ENCODE results near the gene TTLL3. TPM values are rescaled to one million over a fixed set of nuclear protein-coding genes. Genes with fewer than 3 reads are reported as not detected.
"Not testable (repeated sequence)": the region's sequence is repeated elsewhere in the genome, so short reads cannot be mapped to it uniquely, and the experiment has no call there.

The TTLL3 gene
- total and polyA plus RNA-seq, 12 donors, result 6.7 to 35.0 (median 13.7) TPM

DNA sequence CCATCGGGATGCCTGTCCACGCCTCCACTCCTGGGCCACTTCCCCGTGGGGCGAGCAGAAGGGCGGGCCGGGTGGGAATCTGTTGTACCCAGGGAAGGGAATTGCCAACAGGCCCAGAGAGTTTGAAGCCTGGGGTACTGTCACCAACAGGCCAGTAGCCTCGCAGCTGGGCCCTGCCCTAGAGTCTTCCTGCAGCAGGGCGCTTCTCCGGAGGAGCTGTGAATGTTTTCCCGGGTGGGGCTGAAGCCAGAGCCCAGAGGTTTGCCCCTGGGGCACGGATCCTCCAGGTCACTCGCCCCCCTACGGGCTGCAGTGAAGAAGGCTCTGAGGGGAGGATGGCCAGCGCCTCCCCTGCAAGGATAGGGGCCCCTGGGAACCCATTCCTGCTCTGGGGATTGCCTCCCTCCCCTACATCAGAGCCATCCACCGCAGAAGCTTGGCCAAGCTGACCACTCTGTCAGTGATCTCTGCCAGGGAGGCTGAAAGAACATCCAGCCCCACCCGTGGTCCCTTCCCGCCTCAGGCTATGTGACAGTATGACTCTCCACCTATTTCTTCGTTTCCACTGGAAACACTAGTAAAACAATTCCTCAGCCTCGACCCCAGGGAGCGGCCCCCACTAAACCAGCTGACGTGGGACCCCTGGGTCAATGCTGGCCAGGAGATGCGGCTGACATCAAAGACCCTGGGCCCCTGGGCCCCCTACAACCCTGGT, 53.2 kb downstream of the TTLL3 start:
- H3K27me3 ChIP-seq, result no peaks in the 10 kb centered on the region
- no peaks in the 10 kb centered on the region for H3K9me3 ChIP-seq
- peak overlapping the region in 9 of 10 donors; percentile 22 to 63 (median 53) for H3K4me3 ChIP-seq
- no peak for DNase-seq
- peak overlapping the region in 5 of 10 donors; percentile 31 to 54 (median 39) for H3K27ac ChIP-seq
- ATAC-seq, result peak in 4 of 8 donors; percentile 6 to 23 (median 12)
- TF ChIP-seq, protein P1, sequence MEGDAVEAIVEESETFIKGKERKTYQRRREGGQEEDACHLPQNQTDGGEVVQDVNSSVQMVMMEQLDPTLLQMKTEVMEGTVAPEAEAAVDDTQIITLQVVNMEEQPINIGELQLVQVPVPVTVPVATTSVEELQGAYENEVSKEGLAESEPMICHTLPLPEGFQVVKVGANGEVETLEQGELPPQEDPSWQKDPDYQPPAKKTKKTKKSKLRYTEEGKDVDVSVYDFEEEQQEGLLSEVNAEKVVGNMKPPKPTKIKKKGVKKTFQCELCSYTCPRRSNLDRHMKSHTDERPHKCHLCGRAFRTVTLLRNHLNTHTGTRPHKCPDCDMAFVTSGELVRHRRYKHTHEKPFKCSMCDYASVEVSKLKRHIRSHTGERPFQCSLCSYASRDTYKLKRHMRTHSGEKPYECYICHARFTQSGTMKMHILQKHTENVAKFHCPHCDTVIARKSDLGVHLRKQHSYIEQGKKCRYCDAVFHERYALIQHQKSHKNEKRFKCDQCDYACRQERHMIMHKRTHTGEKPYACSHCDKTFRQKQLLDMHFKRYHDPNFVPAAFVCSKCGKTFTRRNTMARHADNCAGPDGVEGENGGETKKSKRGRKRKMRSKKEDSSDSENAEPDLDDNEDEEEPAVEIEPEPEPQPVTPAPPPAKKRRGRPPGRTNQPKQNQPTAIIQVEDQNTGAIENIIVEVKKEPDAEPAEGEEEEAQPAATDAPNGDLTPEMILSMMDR (IDR thresholded peaks at IDR 0.05), result no peak
- peaks cover 3 to 29% (median 9%) of the 10 kb centered on the region in 9 donors for H3K4me1 ChIP-seq
- H3K36me3 ChIP-seq, result no peaks in the 10 kb centered on the region
- 59 to 69% methylated on average over 22 of the region's 22 CpGs for WGBS, 2 donors
- intact Hi-C loops (cut with DNase I), result loop anchor here in 1 of 10 donors (5.0 kb wide), 1 partner anchor 54 kb away; the partner anchor contains the start of gene IL17RC

DNA sequence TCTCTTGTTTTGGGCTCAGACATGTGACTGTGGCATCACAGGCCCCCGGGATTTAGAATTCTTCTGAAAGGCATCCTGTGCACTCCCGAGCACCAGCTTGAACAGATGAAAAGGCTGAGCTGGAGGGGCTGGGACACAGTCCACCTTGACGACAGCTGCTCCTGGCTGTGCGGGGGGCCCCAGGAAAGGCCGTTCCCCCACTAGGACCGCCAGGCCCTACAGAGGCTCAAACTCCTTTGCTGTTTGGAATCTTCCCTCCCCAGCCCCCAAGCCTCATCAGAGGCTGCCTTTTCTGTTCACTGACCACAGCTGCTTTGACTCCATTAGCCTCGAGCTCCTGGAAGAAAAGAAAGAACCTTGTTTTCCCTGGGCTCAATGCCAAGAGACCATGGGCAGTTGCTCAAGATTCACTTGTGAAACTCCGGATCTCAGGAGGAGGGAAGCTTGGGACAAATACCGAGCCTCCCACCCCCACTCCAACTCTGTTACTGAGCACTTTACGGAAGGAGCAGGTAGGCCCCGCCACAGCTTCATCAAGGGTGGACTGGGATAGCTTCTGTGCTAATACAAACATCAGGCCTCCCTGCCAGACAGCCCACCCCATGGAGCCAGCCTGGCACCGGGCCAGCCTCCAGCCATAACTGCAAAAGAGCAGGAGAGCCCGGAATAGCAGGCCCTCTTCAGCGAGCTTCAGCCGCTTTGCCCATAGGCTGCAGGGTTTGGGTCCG, 54.3 kb downstream of the TTLL3 start:
- ATAC-seq (peak in 7 of 8 donors; percentile 11 to 52 (median 36)), DNase-seq (peak; percentile 42 to 51)
- no peak overlapping the region for H3K4me3 ChIP-seq
- no peaks in the 10 kb centered on the region for H3K27me3 ChIP-seq
- no peaks in the 10 kb centered on the region for H3K9me3 ChIP-seq
- 48 to 53% methylated on average over 16 of the region's 16 CpGs for WGBS, 2 donors
- H3K4me1 ChIP-seq, result peaks cover 3 to 29% (median 9%) of the 10 kb centered on the region in 9 donors
- no peaks in the 10 kb centered on the region for H3K36me3 ChIP-seq
- TF ChIP-seq, protein P1 (IDR thresholded peaks at IDR 0.05), result no peak
- intact Hi-C loops (cut with DNase I), result loop anchor here in 1 of 10 donors (5.0 kb wide), 1 partner anchor 53 kb away; the partner anchor contains the start of gene IL17RC
- peak overlapping the region in 8 of 10 donors; percentile 16 to 60 (median 40) for H3K27ac ChIP-seq

DNA sequence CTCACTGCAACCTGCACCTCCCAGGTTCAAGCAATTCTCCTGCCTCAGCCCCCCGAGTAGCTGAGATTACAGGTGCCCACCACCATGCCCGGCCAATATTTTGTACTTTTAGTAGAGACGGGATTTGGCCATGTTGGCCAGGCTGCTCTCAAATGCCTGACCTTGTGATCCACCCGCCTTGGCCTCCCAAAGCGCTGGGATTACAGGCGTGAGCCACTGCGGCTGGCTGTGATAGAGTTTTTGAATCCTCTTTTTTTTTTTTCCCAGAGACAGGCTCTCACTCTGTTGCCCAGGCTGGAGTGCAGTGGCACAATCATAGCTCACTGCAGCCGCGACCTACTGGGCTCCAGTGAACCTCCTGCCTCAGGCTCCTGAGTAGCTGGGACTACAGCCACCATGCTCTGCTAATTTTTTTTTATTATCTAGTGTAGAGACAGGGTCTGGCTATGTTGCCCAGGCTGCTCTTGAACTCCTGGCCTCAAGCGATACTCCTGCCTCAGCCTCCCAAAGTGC, 55.1 kb downstream of the TTLL3 start:
- not testable (repeated sequence) for H3K9me3 ChIP-seq, H3K4me3 ChIP-seq, ATAC-seq

DNA sequence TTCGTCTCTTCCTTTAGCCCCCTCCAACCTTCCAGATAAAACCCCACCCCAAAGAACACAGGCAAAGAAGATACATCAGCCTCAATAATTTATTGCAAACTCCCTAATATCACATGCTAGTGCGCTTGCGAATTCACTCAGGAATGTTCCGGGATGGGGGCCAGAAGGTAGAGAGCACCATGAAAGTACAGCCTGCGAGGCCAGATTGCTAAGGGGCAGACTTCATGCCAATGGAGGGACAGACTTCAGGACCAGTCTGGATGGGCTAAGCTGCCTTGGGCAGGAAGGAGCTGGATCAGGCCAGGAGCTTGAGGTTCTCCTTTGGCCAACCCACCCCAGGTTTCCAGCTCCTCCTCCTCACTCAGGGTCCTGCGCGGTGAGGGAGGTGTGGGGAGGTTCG, 56.6 kb downstream of the TTLL3 start:
- no peaks in the 10 kb centered on the region for H3K27me3 ChIP-seq
- ATAC-seq, result peak in 2 of 8 donors; percentile 58 to 62
- H3K4me3 ChIP-seq, result no peak overlapping the region
- peaks cover 3 to 29% (median 9%) of the 10 kb centered on the region in 9 donors for H3K4me1 ChIP-seq
- 79 to 80% methylated on average over 8 of the region's 8 CpGs for WGBS, 2 donors
- TF ChIP-seq, protein P1 (IDR thresholded peaks at IDR 0.05), result no peak
- no peaks in the 10 kb centered on the region for H3K36me3 ChIP-seq
- DNase-seq, result no peak
- intact Hi-C loops (cut with DNase I), result no loop called here
- no peak overlapping the region for H3K27ac ChIP-seq
- H3K9me3 ChIP-seq, result no peaks in the 10 kb centered on the region

More for the DNA sequence above, 55.1 kb downstream of the TTLL3 start:
- H3K36me3 ChIP-seq; DNase-seq; intact Hi-C loops (cut with DNase I); H3K27me3 ChIP-seq: not testable (repeated sequence)
- peak overlapping the region in 3 of 10 donors; percentile 16 to 53 (median 33) for H3K27ac ChIP-seq
- WGBS, 2 donors, result 85 to 88% methylated on average over 10 of the region's 10 CpGs
- H3K4me1 ChIP-seq, result peaks cover 3 to 29% (median 9%) of the 10 kb centered on the region in 9 donors

Measured in heart right ventricle (tissue), 16 donors.